Temporal lobe (tissue), 2 donors: Measurements from ENCODE around the gene ZNF687. TPM values are rescaled to one million over a fixed set of nuclear protein-coding genes. Genes with fewer than 3 reads are reported as not detected.

Experiments used
- small RNA-seq: library from RNA; depleted of rRNA; stranded (forward); fragments of <200 nt; gene quantifications from one replicate; pipeline ENCODE3, GENCODE V24; 2014; ENCODE audit warnings: low replicate concordance
- total RNA-seq: library from RNA; depleted of rRNA; stranded (reverse); fragments of >200 nt; gene quantifications from one replicate; pipeline ENCODE4 v1.2.3, GENCODE V29; 2014

Gene ZNF687
- total RNA-seq, 1 donor from 2014 or later = 7.9 TPM

Small RNA genes lying within 50 kb of the gene (small RNA-seq; reads per million reads assigned to genes)
- gene RN7SL444P = not detected

Other genes with a start within 250 kb of the ZNF687 start
- gene BNIPL, start 245.7 kb upstream of the ZNF687 start, total RNA-seq = 0.25 TPM
- 3.0 TPM for gene C1orf56, start 234.5 kb upstream of the ZNF687 start, total RNA-seq
- 28.5 TPM for gene CDC42SE1, start 222.7 kb upstream of the ZNF687 start, total RNA-seq
- 91.7 TPM for gene MLLT11, start 221.9 kb upstream of the ZNF687 start, total RNA-seq
- 6.4 TPM for gene GABPB2, start 211.5 kb upstream of the ZNF687 start, total RNA-seq
- 24.8 TPM for gene SEMA6C, start 135.7 kb upstream of the ZNF687 start, total RNA-seq
- 0.98 TPM for gene TNFAIP8L2, start 125.7 kb upstream of the ZNF687 start, total RNA-seq
- gene LYSMD1, start 116.4 kb upstream of the ZNF687 start, total RNA-seq = 13.5 TPM
- gene SCNM1, start 116.2 kb upstream of the ZNF687 start, total RNA-seq = 10.8 TPM
- gene TMOD4, start 106.3 kb upstream of the ZNF687 start, total RNA-seq = not detected
- gene VPS72, start 92.1 kb upstream of the ZNF687 start, total RNA-seq = 54.1 TPM
- 47.0 TPM for gene PIP5K1A, start 83.7 kb upstream of the ZNF687 start, total RNA-seq
- gene PSMD4, start 27.6 kb upstream of the ZNF687 start, total RNA-seq = 74.5 TPM
- gene PI4KB, start 45.1 kb downstream of the ZNF687 start, total RNA-seq = 34.4 TPM
- 15.5 TPM for gene RFX5, start 65.0 kb downstream of the ZNF687 start, total RNA-seq
- 5.7 TPM for gene SELENBP1, start 90.4 kb downstream of the ZNF687 start, total RNA-seq
- 168 TPM for gene PSMB4, start 117.3 kb downstream of the ZNF687 start, total RNA-seq
- 50.4 TPM for gene POGZ, start 177.2 kb downstream of the ZNF687 start, total RNA-seq
- 1.7 TPM for gene CGN, start 229.1 kb downstream of the ZNF687 start, total RNA-seq